Measurements from ENCODE around the gene TMEFF2. TPM values are rescaled to one million over a fixed set of nuclear protein-coding genes. Genes with fewer than 3 reads are reported as not detected.

TMEFF2 gene
- total and polyA plus RNA-seq, 10 donors: not detected

DNA sequence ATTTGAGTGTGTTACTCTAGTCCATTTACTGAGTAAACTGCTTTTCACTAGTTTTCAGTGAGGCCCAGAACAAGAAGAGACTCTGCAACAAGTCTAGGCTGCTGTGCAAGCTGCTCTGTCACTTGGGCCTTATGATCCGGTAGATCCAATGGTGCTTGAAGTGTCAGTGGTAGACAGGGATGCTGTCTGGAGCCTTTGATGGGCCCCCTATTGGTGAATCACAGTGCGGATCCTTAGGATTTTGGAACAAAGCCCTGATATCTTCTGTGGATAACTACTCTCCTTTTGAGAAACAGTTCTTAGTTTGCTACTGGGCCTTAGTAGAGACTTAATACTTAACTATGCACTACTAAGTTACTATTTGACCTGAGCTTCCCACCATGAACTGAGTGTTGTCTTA is 150.2 kb downstream of the TMEFF2 start:
- H3K4me1 ChIP-seq: no peaks in the 10 kb centered on the region
- H3K4me3 ChIP-seq: no peak overlapping the region
- H3K27ac ChIP-seq: no peak overlapping the region
- no peaks in the 10 kb centered on the region for H3K9me3 ChIP-seq
- H3K36me3 ChIP-seq: no peaks in the 10 kb centered on the region
- 89 to 100% (median 95%) methylated on average over 2 of the region's 2 CpGs for WGBS, 5 donors
- DNase-seq: no peak
- intact Hi-C loops (cut with DNase I; ENCODE audit: low total_unique reads): no loop called here
- no peaks in the 10 kb centered on the region for H3K27me3 ChIP-seq (replicated peaks in 1 of 7)
- TF ChIP-seq POLR2A (IDR thresholded peaks at IDR 0.05): no peak
- TF ChIP-seq POLR2AphosphoS5 (IDR thresholded peaks at IDR 0.05): no peak
- TF ChIP-seq, protein P1, sequence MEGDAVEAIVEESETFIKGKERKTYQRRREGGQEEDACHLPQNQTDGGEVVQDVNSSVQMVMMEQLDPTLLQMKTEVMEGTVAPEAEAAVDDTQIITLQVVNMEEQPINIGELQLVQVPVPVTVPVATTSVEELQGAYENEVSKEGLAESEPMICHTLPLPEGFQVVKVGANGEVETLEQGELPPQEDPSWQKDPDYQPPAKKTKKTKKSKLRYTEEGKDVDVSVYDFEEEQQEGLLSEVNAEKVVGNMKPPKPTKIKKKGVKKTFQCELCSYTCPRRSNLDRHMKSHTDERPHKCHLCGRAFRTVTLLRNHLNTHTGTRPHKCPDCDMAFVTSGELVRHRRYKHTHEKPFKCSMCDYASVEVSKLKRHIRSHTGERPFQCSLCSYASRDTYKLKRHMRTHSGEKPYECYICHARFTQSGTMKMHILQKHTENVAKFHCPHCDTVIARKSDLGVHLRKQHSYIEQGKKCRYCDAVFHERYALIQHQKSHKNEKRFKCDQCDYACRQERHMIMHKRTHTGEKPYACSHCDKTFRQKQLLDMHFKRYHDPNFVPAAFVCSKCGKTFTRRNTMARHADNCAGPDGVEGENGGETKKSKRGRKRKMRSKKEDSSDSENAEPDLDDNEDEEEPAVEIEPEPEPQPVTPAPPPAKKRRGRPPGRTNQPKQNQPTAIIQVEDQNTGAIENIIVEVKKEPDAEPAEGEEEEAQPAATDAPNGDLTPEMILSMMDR (IDR thresholded peaks at IDR 0.05 in 8 of 11, conservative IDR thresholded peaks at IDR 0.05 in 3 of 11): no peak

- Histone ChIP-seq H3K27ac (no peak overlapping the region), H3K27me3 (replicated peaks in 1 of 7) (no peaks in the 10 kb centered on the region), H3K4me1 (no peaks in the 10 kb centered on the region), H3K9me3 (no peaks in the 10 kb centered on the region), H3K4me3 (no peak overlapping the region), H3K36me3 (no peaks in the 10 kb centered on the region)
- 78 to 96% (median 88%) methylated on average over 6 of the region's 6 CpGs for WGBS, 5 donors
- intact Hi-C loops (cut with DNase I; ENCODE audit: low total_unique reads): no loop called here
- DNase-seq: no peak
- no peak for TF ChIP-seq POLR2A (IDR thresholded peaks at IDR 0.05)
- TF ChIP-seq, protein P1 (IDR thresholded peaks at IDR 0.05 in 8 of 11, conservative IDR thresholded peaks at IDR 0.05 in 3 of 11): no peak
- TF ChIP-seq POLR2AphosphoS5 (IDR thresholded peaks at IDR 0.05): no peak
Observed at GRCh38 chr2:192043216-192043870, 151.4 kb downstream of the TMEFF2 start.

GRCh38 chr2:192042126-192042525 is 152.6 kb downstream of the TMEFF2 start:
- no peaks in the 10 kb centered on the region for H3K4me1 ChIP-seq

GRCh38 chr2:192038110-192038509 is 156.6 kb downstream of the TMEFF2 start:
- Histone ChIP-seq H3K4me1 (no peaks in the 10 kb centered on the region), H3K36me3 (no peaks in the 10 kb centered on the region), H3K4me3 (no peak overlapping the region), H3K27me3 (replicated peaks in 1 of 7) (no peaks in the 10 kb centered on the region), H3K27ac (no peak overlapping the region), H3K9me3 (no peaks in the 10 kb centered on the region)
- 83 to 98% (median 87%) methylated on average over 1 of the region's 1 CpG for WGBS, 5 donors
- intact Hi-C loops (cut with DNase I; ENCODE audit: low total_unique reads): no loop called here
- TF ChIP-seq, protein P1 (IDR thresholded peaks at IDR 0.05 in 8 of 11, conservative IDR thresholded peaks at IDR 0.05 in 3 of 11): no peak
- TF ChIP-seq POLR2A (IDR thresholded peaks at IDR 0.05): no peak
- TF ChIP-seq POLR2AphosphoS5 (IDR thresholded peaks at IDR 0.05): no peak
- no peak for DNase-seq

More at GRCh38 chr2:192042126-192042525, 152.6 kb downstream of the TMEFF2 start:
- intact Hi-C loops (cut with DNase I; ENCODE audit: low total_unique reads): no loop called here
- H3K4me3 ChIP-seq: no peak overlapping the region
- no peak overlapping the region for H3K27ac ChIP-seq
- H3K27me3 ChIP-seq (replicated peaks in 1 of 7): no peaks in the 10 kb centered on the region
- H3K9me3 ChIP-seq: no peaks in the 10 kb centered on the region
- DNase-seq: no peak
- TF ChIP-seq, protein P1 (IDR thresholded peaks at IDR 0.05 in 8 of 11, conservative IDR thresholded peaks at IDR 0.05 in 3 of 11): no peak
- no peak for TF ChIP-seq POLR2AphosphoS5 (IDR thresholded peaks at IDR 0.05)
- no peak for TF ChIP-seq POLR2A (IDR thresholded peaks at IDR 0.05)
- no peaks in the 10 kb centered on the region for H3K36me3 ChIP-seq
- 84 to 95% (median 86%) methylated on average over 5 of the region's 5 CpGs for WGBS, 5 donors

All from spleen (tissue), 11 donors.